GM21786 (cell line): ENCODE results near the gene UNC119B.

Experiments used
- ATAC-seq: cut with Tn5 transposase; IDR thresholded peaks from one replicate; pipeline ENCODE4 v1.9.1; 2021; ENCODE audit not compliant: unreplicated experiment

UNC119B gene

GRCh38 chr12:120687578-120688289 lies 22.5 kb upstream of the UNC119B start:
- ATAC-seq, result no peak

- ATAC-seq, result no peak
These were observed 21.7 kb upstream of the UNC119B start for GRCh38 chr12:120688527-120689071.

- no peak for ATAC-seq
These were observed 20.7 kb upstream of the UNC119B start for GRCh38 chr12:120689397-120690082.

GRCh38 chr12:120690083-120690450 lies 20.2 kb upstream of the UNC119B start:
- ATAC-seq, result no peak

- no peak for ATAC-seq
These were observed 19.3 kb upstream of the UNC119B start for GRCh38 chr12:120690978-120691377.

- no peak for ATAC-seq
These were observed 17.7 kb upstream of the UNC119B start for GRCh38 chr12:120692524-120693033.

- no peak for ATAC-seq
These were observed 16.4 kb upstream of the UNC119B start for GRCh38 chr12:120693848-120694247.

GRCh38 chr12:120696626-120697025 lies 13.6 kb upstream of the UNC119B start:
- ATAC-seq, result no peak

- no peak for ATAC-seq
These were observed 12.9 kb upstream of the UNC119B start for GRCh38 chr12:120697344-120697743.

GRCh38 chr12:120698665-120699064 lies 11.6 kb upstream of the UNC119B start:
- no peak for ATAC-seq

- ATAC-seq, result no peak
These were observed 10.7 kb upstream of the UNC119B start for GRCh38 chr12:120699553-120699952.

- no peak for ATAC-seq
These were observed 9.4 kb upstream of the UNC119B start for GRCh38 chr12:120700886-120701285.

- ATAC-seq, result no peak
These were observed 7.6 kb upstream of the UNC119B start for GRCh38 chr12:120702637-120703036.

GRCh38 chr12:120703311-120703942 lies 6.8 kb upstream of the UNC119B start:
- ATAC-seq, result no peak

GRCh38 chr12:120705618-120706017 lies 4.6 kb upstream of the UNC119B start:
- ATAC-seq, result no peak

- no peak for ATAC-seq
These were observed 4.2 kb upstream of the UNC119B start for GRCh38 chr12:120706029-120706428.

GRCh38 chr12:120708651-120709050 lies 1.6 kb upstream of the UNC119B start:
- no peak for ATAC-seq

- no peak for ATAC-seq
These were observed 593 bp downstream of the UNC119B start for GRCh38 chr12:120710805-120711296.

GRCh38 chr12:120711411-120711810 lies 1.2 kb downstream of the UNC119B start:
- no peak for ATAC-seq

GRCh38 chr12:120712610-120713009 lies 2.4 kb downstream of the UNC119B start:
- no peak for ATAC-seq

GRCh38 chr12:120713861-120714482 lies 3.7 kb downstream of the UNC119B start:
- no peak for ATAC-seq
